ENCODE results near the gene IRF4. TPM values are rescaled to one million over a fixed set of nuclear protein-coding genes. Genes with fewer than 3 reads are reported as not detected.

IRF4 gene
- total RNA-seq, 4 donors from 2014 or later = 0.89 to 7.4 (median 3.2) TPM

DNA sequence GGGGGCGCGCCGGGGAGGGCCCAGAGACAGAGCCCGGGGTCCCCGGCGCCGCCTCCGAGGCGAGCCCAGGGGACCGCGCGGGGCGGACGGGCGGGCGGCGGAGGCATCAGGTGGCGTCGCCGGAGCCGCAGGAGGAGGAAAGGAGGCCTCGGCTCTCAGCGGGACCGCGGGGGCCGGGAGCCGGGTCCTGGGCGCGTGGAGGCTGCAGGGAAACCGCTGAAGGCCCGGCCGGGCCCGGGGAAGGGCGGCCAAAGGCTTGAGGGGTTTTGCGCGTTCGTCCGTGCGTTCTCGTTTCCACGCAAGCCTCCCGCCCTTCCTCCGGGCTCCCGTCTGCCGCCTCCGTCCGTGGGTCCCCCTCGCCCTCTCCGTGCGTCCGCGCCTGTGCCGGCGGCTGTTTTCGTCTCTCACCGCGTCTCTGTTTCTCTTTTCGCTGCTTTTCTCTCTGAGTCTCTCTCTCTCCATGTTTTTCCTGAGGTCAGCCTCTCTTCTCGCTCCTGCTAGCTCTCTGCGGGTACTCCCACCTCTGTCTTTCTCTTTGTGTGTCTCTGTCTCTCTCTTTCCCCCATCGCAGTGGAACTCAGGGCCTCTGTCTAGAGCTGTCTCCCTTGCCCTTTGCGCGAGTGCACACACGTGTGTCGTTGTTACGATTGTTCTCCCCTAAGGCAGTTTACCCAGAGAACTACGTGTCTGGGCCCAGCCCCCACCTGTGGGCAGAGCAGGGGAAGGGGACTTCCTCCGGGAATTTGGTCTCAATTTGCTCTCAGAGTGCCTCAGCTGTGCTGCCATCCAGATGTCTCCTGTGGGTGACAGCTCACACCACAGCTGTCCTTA lies 2.1 kb downstream of the IRF4 start:
- ATAC-seq = no peak
- TF ChIP-seq POLR2AphosphoS5 (IDR thresholded peaks at IDR 0.05) = no peak
- no peak for TF ChIP-seq EP300 (IDR thresholded peaks at IDR 0.05)
- TF ChIP-seq CTCF (IDR thresholded peaks at IDR 0.05) = no peak
- no peak for TF ChIP-seq POLR2A (IDR thresholded peaks at IDR 0.05)
- WGBS, 2 donors (ENCODE audit: low coverage in 1 of 2) = 4 to 11% methylated on average over 25 to 30 of the region's 68 CpGs
- Histone ChIP-seq H3K9me3 (no peaks in the 10 kb centered on the region), H3K27ac (no peak overlapping the region), H3K27me3 (peaks cover 96% of the 10 kb centered on the region), H3K36me3 (no peaks in the 10 kb centered on the region), H3K4me3 (peak overlapping the region in 1 of 2 donors; percentile 48), H3K4me1 (peaks cover 0 to 34% (median 26%) of the 10 kb centered on the region in 3 donors)

DNA sequence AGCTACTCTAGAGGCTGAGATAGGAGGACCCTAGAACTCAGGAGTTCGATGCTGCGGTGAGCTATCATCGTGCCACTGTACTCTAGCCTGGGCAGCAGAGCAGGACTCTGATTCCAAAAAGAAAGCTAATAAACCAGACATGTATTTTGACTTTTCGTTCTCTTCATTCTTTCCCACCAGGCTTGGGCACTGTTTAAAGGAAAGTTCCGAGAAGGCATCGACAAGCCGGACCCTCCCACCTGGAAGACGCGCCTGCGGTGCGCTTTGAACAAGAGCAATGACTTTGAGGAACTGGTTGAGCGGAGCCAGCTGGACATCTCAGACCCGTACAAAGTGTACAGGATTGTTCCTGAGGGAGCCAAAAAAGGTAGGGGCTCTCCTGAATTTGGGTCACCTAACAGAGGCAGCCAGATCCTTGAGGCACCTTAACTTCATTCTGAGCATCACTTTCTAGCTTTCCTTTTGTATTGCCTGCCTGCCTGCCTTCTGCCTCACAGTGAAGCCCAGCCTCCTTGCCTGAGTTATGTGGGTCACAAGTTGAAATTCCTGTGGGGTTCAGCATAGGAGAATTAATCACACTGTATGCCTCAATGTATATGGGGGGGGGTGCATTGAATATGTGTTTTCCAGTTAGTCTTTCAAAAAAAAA lies 3.2 kb downstream of the IRF4 start:
- no peak overlapping the region for H3K27ac ChIP-seq
- no peak for ATAC-seq
- WGBS, 2 donors (ENCODE audit: low coverage in 1 of 2) = 30 to 81% methylated on average over 2 to 5 of the region's 13 CpGs

DNA sequence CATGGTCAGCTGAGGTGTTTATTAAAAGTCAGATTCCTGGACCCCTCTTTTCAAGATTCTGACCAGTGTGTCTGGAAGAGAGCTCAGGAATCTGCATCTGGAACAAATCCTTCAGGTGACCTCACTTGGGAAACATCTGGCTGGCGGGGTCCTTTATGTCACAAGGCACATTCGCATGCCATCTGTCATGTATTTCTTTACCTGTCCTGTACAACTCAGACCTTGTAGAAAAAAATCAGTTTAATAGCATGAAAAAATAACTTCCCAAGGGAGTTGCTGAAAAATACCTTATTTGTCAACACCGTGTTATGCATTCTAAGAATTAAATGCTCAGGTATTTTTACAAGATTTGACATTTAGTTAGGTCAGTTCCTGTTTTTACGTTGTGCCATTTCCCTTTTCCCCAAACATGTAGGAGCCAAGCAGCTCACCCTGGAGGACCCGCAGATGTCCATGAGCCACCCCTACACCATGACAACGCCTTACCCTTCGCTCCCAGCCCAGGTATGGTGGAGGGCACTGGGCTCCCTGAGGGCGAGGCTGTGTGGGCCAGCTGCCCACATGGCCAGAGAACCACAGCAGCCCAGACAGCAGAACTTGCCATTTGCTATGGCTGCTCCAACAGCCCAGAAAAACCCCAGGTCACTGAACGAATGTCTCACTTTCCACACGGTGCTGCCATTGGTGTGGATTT lies 4.0 kb downstream of the IRF4 start:
- H3K27me3 ChIP-seq = peaks cover 87% of the 10 kb centered on the region
- H3K9me3 ChIP-seq = no peaks in the 10 kb centered on the region
- no peak overlapping the region for H3K4me3 ChIP-seq
- TF ChIP-seq EP300 (IDR thresholded peaks at IDR 0.05) = no peak
- TF ChIP-seq CTCF (IDR thresholded peaks at IDR 0.05) = no peak
- no peak for TF ChIP-seq POLR2A (IDR thresholded peaks at IDR 0.05)
- TF ChIP-seq POLR2AphosphoS5 (IDR thresholded peaks at IDR 0.05) = no peak
- no peak for ATAC-seq
- H3K27ac ChIP-seq = no peak overlapping the region
- H3K4me1 ChIP-seq = peaks cover 0 to 33% (median 26%) of the 10 kb centered on the region in 3 donors
- no peaks in the 10 kb centered on the region for H3K36me3 ChIP-seq
- WGBS, 2 donors (ENCODE audit: low coverage in 1 of 2) = 59 to 61% methylated on average over 7 to 10 of the region's 10 CpGs

More for the DNA sequence above, 3.2 kb downstream of the IRF4 start:
- H3K27me3 ChIP-seq = peaks cover 91% of the 10 kb centered on the region
- TF ChIP-seq POLR2A (IDR thresholded peaks at IDR 0.05) (no peak), CTCF (IDR thresholded peaks at IDR 0.05) (no peak), POLR2AphosphoS5 (IDR thresholded peaks at IDR 0.05) (no peak), EP300 (IDR thresholded peaks at IDR 0.05) (no peak)
- H3K4me1 ChIP-seq = peaks cover 0 to 34% (median 26%) of the 10 kb centered on the region in 3 donors
- no peaks in the 10 kb centered on the region for H3K36me3 ChIP-seq
- H3K4me3 ChIP-seq = no peak overlapping the region
- H3K9me3 ChIP-seq = no peaks in the 10 kb centered on the region

GRCh38 chr6:396126-396520 lies 4.6 kb downstream of the IRF4 start:
- H3K27me3 ChIP-seq = peaks cover 83% of the 10 kb centered on the region
- no peak overlapping the region for H3K4me3 ChIP-seq
- 83 to 94% methylated on average over 5 to 6 of the region's 6 CpGs for WGBS, 2 donors (ENCODE audit: low coverage in 1 of 2)
- no peaks in the 10 kb centered on the region for H3K9me3 ChIP-seq
- TF ChIP-seq POLR2A (IDR thresholded peaks at IDR 0.05) (no peak), POLR2AphosphoS5 (IDR thresholded peaks at IDR 0.05) (no peak), CTCF (IDR thresholded peaks at IDR 0.05) (no peak), EP300 (IDR thresholded peaks at IDR 0.05) (no peak)
- peaks cover 0 to 28% (median 23%) of the 10 kb centered on the region in 3 donors for H3K4me1 ChIP-seq
- no peak overlapping the region for H3K27ac ChIP-seq
- no peak for ATAC-seq
- no peaks in the 10 kb centered on the region for H3K36me3 ChIP-seq
